ENCODE measurements around the gene TRIM47. TPM values are rescaled to one million over a fixed set of nuclear protein-coding genes. Genes with fewer than 3 reads are reported as not detected.

Gene TRIM47
- total RNA-seq, 1 experiment from 2014 or later: 6.9 TPM

DNA sequence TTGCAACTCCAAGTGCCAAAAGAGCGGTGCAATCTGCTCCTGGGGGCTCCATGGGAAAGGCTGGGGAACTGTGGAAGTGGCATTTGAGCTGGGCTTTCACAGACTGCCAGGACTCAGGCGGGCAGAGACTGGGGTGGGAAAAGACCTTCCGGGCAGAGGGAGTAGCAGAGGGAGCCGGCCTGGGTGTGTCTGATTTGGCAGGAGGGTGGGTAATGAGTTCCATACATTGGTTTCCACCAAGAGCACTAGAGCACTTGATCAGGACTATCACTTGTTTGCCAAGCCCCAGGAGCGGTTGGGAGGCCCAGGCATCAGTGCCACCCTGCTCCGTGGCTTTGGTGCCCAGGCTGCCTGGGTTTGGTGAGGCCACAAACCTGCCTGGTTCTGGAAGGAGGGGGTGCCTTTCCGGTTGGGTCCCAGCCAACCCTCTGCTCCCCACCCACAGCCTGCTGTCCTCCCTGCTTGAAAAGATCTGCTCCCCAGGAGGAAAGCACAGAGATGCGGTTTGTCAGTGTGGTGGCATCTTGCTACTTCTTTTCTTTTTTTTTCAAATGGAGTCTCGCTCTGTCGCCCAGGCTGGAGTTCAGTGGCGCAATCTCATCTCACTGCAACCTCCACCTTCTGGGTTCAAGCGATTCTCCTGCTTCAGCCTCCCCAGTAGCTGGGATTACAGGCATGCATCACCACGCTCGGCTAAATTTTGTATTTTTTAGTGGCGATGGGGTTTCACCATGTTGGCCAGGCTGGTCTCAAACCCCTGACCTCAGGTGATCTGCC, 3.5 kb upstream of the TRIM47 start:
- Mint-ChIP-seq H3K4me3 (no peak overlapping the region), H3K27me3 (ENCODE audit: low read depth) (peaks cover 44% of the 10 kb centered on the region)

More for the DNA sequence above, 3.5 kb upstream of the TRIM47 start:
- Histone ChIP-seq H3K9me3 (ENCODE audit: control insufficient read depth, low read depth, low read length) (no peaks in the 10 kb centered on the region), H2AK5ac (ENCODE audit: insufficient read length, low read length) (no peak overlapping the region), H3K56ac (ENCODE audit: insufficient read length, low read depth, low read length) (no peak overlapping the region), H3K18ac (ENCODE audit: insufficient read length, low read depth, low read length) (no peak overlapping the region), H2BK20ac (ENCODE audit: low read depth, low read length, poor library complexity, severe bottlenecking) (no peak overlapping the region), H2AFZ (ENCODE audit: low read length) (no peak overlapping the region), H3K79me2 (ENCODE audit: insufficient read depth, low read length) (no peaks in the 10 kb centered on the region), H4K20me1 (ENCODE audit: control insufficient read depth, insufficient read depth, insufficient read length) (no peaks in the 10 kb centered on the region), H3K4ac (ENCODE audit: low read depth, low read length) (no peak overlapping the region), H3K23ac (ENCODE audit: insufficient read length, low read depth, low read length) (no peak overlapping the region), H3K79me1 (ENCODE audit: insufficient read depth, low read depth, low read length, poor library complexity, severe bottlenecking) (no peaks in the 10 kb centered on the region), H4K5ac (ENCODE audit: insufficient read length, low read depth, low read length) (no peak overlapping the region), H2BK15ac (ENCODE audit: low read depth, low read length) (no peak overlapping the region), H3K27ac (ENCODE audit: insufficient read length, low read depth, low read length) (no peak overlapping the region), H3K27me3 (ENCODE audit: insufficient read depth, low read length) (no peaks in the 10 kb centered on the region; the same call in 1 of the 2 replicates), H3T11ph (ENCODE audit: low read length) (no peak overlapping the region), H3K14ac (ENCODE audit: insufficient read depth, low read length) (no peak overlapping the region), H4K91ac (ENCODE audit: insufficient read length, low read depth, low read length) (no peak overlapping the region), H3K9ac (ENCODE audit: extremely low read depth, insufficient read length, low read length) (no peak overlapping the region), H2BK120ac (ENCODE audit: low read depth, low read length, poor library complexity, severe bottlenecking) (no peak overlapping the region), H3K23me2 (ENCODE audit: insufficient read length, low read depth, low read length, poor library complexity, severe bottlenecking) (peaks cover 8% of the 10 kb centered on the region), H2BK5ac (ENCODE audit: insufficient read length, low read length) (no peak overlapping the region), H4K8ac (replicated peaks; ENCODE audit: insufficient read length, low read depth, low read length) (no peak overlapping the region), H3K4me1 (ENCODE audit: insufficient read depth, low read length) (no peaks in the 10 kb centered on the region), H2BK12ac (ENCODE audit: insufficient read length, low read depth, low read length) (no peak overlapping the region), H3K4me2 (ENCODE audit: insufficient read depth, insufficient read length, low read length) (no peak overlapping the region)
- Mint-ChIP-seq H3K27ac (no peak overlapping the region; a peak in 1 of 7 replicates), H3K9me3 (no peaks in the 10 kb centered on the region; a peak in 1 of 5 replicates), H3K4me1 (peaks cover 8% of the 10 kb centered on the region in 2 experiments), H3K36me3 (ENCODE audit: insufficient read depth in 1 of 3, low read depth in 3 of 3) (no peaks in the 10 kb centered on the region; a peak in 1 of 7 replicates)
- TF ChIP-seq, protein P1, sequence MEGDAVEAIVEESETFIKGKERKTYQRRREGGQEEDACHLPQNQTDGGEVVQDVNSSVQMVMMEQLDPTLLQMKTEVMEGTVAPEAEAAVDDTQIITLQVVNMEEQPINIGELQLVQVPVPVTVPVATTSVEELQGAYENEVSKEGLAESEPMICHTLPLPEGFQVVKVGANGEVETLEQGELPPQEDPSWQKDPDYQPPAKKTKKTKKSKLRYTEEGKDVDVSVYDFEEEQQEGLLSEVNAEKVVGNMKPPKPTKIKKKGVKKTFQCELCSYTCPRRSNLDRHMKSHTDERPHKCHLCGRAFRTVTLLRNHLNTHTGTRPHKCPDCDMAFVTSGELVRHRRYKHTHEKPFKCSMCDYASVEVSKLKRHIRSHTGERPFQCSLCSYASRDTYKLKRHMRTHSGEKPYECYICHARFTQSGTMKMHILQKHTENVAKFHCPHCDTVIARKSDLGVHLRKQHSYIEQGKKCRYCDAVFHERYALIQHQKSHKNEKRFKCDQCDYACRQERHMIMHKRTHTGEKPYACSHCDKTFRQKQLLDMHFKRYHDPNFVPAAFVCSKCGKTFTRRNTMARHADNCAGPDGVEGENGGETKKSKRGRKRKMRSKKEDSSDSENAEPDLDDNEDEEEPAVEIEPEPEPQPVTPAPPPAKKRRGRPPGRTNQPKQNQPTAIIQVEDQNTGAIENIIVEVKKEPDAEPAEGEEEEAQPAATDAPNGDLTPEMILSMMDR (conservative IDR thresholded peaks at IDR 0.05): no peak
- DNase-seq: no peak
- WGBS (ENCODE audit: extremely low coverage, insufficient read length, low lambda C conversion rate): no CpG with 5 or more reads among the region's 15 CpGs

Data from H9 (cell line).